GM21447 (cell line): Measurements from ENCODE around the gene SLC66A1.

Experiments used
- ATAC-seq: cut with Tn5 transposase; IDR thresholded peaks from one replicate; pipeline ENCODE4 v1.9.1; 2021; ENCODE audit not compliant: unreplicated experiment

SLC66A1 gene

DNA sequence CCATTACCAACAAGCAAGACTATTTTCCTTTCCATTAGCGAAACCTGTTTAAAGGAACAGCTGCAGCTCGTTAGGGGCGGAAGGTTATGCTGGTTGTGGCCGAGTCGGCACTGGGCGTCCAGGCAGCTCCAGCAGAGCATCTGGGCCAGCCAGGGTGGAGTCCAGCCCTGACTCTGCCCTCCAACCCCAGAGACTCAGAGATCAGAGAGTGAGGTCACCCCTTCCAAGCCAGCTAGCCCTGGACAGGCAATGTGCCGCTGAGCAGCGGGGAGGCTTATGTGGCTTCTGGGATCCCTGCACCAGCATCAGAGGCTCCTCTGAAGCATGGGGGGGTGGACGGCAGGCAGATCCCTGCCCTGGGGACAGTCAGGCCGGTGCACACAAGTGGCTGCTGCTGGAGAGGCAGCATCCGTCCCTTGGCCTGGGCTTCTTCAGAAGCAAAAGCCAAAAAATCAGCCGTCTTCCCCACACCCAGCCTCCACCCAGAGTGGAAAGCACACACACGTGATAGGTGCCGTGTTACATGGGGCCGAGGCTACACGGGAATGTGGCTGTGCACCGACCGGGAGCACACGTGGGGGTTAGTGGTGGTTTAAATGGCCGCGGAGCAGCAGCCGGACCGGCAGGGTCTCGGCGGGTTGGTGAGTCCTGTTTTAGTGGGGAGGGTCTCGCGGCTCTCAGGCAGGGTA is 30.1 kb downstream of the SLC66A1 start:
- ATAC-seq = no peak

DNA sequence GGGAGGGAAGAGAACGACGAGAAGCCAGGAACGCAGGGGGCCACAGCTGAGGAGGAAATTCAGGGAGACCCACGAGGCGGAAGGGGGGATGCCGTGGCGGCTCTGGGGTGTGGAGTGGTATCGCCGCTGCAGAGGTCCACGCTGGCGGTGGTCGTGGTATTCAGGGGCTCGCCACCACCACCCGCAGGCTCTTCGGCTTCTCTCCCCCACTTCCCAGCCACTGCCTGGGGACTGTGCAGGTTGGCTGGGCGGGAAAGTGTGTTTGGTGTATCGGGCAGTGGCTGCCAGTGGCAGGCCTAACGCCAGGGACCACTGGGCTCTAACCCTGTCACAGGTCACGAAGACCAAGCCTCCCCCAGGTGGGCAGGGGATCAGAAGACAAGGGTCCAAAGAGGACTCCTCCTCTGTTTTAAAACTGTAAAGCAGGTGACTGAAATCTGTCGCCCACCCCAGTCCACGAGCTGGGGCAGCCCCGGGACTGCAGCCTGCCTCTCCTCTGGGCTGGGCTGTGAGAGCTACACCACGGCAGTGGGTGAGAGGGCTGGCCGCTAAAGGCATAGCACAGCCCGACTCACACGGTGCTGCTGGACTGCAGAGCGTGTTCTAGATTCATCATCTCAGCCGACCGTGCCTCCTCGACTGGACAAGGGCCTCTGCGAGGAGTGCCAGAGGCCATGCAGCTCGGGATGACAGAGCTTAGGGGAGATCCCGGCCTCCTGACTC is 30.9 kb downstream of the SLC66A1 start:
- ATAC-seq = no peak

DNA sequence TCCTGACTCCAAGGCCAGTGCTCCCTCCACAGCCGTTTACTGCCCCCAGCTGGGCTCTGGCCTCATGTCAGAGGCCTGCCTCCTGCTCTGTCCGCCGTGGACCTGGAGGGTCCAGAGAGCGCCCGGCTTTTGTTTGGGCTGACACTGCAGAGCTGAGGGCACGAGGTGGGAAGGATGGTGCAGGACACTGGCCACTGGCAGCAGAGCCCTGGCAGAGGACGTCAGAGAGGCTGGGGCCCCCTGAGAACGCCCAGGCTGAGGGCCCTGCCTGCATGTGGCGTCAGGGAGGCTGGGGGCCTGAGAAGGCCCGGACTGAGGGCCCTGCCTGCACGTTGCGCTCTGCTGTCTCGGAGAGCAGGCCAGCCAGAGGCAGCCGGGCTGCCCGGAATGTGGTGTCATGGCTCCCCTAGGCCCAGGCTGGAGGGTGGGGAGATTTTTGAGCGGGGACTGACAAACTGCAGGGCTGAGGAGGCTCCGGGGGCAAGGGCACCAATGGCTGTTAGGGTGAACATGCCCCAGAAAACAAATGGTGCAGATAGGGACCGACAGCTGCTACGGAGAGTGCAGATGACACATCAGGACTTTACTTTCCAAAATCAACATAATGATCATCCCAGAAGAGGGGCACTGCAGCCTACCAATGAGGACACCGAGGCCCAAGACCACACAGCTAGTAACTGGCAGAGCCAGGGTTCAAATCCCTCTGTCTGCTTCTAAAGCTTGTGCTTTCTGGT is 31.7 kb downstream of the SLC66A1 start:
- no peak for ATAC-seq

DNA sequence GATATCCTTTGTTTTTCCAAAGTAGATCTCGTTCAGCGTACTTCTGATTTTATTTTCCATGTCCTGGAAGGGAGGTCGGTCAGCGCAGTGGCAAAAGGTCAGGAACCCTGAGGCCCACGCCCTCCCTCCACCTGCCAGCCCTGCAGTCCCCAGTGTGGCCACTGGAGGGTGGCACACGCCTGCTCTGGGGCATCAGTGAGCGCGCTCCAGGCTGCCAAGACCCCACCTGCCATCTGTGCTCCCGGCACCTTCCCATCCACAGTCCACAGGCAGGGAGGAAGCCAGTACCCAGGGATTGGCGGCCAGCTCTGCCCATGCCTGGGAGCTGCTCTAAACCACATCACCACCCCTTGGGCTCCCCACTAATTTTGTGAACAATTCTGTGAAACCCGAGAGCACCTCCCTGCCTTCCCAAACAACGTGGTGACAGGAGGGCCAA is 32.3 kb downstream of the SLC66A1 start:
- no peak for ATAC-seq

DNA sequence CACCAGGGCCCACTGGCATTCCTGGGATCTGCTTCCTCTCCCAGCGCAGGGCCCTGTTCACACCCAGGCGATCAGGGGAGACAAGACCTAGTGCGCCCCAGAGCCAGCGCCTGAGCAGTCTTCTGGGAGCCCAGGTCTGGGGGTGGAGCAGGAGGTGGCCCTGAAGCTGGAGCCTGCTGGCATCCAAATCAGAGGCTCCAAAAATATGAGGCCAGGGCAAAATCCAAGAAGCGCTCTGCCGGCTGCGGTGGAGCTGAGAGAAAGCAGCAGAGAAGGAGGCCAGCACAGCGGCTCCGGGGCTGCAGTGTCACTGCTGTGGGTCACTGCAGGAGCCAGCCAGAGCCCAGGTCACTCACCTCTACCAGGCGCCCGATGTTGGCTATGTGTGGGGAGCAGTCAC is 32.7 kb downstream of the SLC66A1 start:
- ATAC-seq = no peak

DNA sequence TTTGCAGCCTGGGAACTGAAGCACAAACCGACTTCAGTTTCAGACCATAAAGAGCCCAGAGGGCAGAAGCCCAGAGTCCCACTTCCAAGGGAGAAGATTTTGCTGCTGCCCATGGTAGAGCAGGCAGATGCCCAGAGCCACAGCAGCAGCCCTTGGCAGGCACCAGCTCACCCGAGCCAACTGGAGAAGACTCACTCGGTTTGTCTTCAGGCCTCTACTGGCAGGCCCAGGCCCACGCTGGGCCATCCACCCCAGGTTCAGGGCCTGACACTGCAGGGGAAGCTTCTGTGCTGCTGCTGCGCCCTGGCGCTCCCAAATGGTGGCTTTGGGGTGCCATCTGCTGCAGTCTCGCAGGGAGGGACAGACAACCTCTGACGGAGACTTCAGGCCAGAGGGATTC is 33.3 kb downstream of the SLC66A1 start:
- ATAC-seq = no peak

DNA sequence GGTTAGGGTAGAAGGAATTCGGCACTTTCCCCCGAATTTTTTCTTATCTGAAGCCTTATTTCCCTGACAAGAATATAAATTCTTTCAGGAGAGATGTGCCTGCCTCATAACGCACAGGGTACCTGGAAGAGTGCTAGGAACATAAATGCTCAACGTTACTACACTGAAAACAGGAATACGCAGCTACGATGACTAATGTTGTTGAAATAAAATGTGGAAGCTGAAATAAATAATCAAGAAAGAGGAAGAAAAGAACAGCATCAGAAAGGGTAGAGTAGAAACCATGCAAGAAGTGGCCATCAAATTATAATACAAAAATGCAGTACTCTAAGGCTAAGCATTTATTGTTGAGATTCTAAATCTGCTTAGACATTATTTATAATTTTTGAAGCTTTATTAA is 33.9 kb downstream of the SLC66A1 start:
- no peak for ATAC-seq

DNA sequence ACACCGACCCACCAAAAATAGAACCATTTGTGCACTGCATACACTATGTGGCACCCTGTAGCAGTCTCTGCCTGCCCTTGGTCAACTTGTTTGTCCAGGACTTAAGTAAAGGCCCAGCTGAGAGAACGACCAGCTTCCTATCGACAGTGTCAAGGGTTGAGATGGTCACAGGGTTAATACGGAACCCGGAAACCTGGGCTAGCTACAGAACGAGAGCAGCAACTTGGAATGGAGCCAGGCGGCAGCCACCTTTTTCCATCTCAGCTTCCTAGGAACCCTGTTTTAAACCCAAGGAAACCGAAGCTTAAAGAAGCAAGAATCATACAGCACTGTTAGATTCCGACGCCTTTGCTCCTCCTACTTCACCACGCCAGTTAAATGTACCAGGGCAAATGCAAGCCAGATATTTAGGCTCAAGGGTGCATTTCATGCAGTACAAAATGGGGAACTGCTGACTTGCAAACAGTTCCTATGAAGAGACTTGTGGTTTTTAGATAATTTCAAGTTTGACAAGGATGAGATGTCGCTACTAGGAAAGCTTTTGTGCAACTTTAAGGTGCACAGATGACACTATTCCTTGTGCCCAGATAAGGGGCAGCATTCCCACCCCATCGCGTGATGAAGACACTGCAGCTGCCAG is 35.5 kb downstream of the SLC66A1 start:
- no peak for ATAC-seq

DNA sequence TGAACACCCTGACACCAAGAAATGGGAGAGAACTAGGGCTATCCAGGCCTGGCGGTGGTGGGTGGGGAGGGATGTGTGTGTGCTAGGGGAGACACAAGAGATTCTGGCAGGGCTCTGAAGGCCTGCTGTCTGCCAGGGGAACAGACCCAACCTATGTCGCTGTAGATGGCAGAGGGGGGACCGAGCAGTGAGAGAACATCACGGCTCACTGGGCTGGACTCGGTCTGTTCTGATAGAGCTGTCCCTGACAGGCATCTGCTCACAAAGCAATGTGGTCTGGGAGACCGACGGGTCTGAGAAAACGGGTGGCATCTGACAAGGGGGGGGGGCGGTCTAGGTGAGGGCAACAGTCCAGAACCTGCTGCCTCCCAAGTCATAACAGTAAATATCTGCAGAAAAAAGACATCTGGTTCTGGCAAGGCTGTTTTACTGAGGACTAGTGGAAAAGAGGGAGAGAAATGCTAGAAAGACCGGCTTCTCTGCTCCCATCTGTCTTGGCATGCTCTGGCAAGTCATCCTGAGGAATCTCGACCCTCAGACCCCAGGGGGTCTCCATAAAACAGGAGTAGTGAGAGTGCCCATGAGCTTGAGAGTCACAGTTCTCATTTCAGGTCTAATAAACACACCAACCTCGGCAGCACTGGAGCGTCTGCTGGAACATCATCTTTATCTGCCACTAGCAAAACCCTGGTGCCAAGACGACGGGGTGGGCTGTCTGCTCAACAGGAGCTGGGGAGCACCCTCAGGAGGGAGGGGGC is 36.5 kb downstream of the SLC66A1 start:
- ATAC-seq = no peak

DNA sequence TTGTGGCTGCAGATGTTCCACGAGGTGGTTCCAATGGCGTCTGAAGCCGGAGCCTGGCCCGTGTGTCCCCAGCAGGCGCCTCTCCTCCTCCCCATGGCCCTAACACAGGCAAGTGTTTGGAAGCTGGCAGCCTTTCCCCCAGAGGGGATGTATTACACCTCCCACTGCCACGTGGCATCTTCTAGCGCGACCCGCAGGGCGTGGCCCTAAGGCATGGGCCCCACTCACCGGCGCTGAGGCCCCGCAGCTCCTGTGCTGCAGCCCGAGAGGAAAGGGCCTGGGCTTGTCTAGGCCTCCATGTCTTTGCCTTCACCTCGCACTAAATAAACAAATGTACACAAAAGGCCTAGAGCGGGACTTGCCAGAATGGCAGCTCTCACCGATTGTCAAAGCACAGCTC is 37.9 kb downstream of the SLC66A1 start:
- no peak for ATAC-seq

DNA sequence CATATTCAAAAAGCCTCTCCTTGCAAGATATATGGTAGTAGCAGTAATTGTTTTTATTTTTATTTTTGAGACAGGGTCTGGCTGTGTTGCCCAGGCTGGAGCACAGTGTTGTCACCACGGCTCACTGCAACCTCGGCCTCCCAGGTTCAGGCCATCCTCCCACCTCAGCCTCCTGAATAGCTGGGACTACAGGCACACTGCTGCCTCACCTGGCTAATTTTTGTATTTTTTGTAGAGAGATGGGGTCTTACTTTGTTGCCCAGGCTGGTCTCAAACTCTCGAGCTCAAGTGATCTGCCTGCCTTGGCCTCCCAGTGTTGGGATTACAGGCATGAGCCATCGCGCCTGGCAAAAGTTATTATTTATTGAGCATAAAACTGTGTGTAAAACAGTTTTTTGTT is 38.4 kb downstream of the SLC66A1 start:
- ATAC-seq = no peak

DNA sequence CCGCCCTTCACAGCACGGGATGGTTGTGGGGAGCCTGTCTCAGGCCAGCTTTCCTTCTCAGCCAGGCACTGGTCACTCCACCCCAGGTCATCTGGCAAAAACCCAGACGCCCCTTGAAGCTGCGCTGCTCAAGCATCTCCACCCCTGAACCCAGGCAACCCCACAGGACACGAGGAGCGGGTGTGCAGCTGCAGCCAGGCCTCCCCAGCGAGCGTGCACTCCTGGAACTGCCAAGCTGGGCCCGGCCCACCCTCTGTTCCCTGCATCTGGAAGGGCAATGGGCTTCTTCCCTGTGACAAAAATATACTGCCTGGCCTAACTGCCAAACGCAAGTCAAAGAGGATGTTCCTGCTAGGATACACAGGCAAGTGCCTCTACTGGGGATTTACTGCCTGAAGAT is 39.7 kb downstream of the SLC66A1 start:
- ATAC-seq = no peak

DNA sequence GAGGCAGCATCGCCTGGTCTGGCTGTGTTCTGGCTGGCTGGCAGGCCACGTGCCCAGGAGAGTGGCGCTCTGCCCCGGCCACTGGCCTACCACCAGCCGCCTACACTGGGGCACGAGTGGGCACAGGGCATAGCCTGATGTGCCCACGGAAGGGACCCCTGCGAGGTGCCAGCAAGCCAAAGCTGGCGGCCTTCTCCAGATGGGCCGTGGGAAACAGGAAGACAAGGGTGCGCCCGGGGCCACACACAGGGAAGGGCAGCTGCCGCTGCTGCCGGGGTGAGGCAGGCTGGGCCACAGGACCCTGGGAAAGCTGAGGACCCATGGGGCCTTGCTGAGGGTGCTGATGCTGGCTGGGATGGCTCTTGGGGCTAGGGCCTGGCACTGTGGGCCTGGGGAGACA is 40.7 kb downstream of the SLC66A1 start:
- ATAC-seq = no peak

DNA sequence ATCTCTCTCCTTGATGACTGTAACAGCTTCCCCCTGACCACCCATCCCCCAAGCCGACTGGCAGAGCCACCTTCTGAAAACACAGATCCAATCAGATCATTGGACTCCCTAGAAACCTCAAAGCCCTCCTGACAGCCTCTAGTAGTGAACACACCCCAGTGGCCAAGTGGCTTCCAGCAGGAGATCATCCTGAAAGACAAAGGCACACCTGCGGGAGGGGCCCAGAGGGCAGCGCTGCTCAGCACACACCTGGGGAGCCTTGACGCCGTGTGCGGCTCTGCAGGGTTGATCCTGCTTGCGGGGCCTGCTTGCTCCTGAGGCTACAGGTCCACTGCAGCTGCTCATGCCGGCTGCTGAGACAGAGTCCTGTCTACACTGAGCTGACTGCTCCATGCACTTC is 41.5 kb downstream of the SLC66A1 start:
- ATAC-seq = no peak

DNA sequence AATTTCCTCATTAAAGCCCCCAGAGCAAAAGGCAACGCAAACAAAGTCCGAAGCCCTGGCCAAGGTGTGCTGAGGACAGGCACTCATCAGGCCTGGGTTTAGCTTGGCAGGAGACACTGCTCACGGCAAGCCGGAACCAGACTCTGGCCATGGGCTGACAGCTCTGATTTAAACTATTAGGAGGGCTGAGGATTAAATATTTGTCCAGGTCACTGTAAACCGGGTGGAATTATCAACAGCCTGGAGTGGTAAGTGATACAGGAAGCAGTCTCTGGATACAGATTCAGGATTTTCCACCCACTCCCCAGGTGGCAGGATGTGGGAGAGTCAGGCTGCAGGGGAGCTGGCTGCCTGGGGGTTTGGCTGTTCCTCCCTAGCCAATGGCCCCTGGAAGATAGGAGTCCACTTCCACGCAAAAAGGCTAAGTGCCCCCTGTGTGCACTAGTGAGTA is 42.4 kb downstream of the SLC66A1 start:
- no peak for ATAC-seq

DNA sequence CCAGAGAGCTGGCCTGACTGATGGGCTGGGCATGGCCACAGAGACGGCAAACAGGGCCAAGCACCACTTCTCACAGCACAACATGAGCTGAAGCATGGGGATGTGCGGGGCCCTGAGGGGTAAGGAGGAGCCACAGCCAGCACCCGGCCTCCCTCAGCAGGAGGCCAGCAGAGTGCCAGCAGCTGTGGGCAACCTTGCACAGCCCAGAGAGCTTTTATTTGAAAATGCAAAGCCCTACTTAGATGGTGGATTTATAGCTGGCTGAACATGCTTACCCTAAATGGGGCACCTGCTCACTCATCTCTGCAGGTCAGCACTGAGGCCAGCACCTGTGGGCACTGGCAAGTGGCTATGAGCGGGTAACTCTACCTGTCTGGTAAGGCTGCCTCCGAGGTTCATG is 44.1 kb downstream of the SLC66A1 start:
- no peak for ATAC-seq

DNA sequence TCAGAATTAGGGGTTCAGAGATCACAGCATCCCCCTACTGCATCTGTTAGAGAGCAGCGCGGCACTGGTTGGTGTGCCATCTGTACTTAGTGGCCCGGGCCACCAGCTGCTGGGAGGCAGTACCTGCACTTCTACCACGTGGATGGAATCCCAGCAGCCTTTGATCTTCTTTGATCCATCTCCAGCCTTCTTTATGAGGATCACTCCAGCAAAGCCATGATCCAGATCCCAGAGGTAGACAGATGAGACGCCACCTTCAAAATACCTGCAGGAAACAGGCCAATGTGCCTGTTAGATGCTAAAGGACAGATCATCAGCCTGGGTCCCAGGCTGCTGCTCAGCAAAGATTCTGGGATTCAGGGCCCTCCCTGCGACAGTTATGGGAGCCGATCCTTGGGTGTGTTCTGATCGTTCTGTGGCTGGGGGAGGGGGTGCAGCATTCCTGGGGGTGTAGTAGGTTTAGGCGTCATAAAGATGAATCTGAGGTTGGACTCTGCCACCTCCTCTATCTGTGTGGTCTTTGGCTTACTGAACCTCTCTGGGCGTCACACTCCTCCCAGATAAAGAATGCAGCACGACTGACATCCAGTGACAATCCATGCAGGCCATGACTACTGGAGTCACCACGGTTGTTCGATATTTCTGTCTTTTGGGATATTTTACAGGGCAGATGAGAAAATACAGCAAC is 45.3 kb downstream of the SLC66A1 start:
- no peak for ATAC-seq

DNA sequence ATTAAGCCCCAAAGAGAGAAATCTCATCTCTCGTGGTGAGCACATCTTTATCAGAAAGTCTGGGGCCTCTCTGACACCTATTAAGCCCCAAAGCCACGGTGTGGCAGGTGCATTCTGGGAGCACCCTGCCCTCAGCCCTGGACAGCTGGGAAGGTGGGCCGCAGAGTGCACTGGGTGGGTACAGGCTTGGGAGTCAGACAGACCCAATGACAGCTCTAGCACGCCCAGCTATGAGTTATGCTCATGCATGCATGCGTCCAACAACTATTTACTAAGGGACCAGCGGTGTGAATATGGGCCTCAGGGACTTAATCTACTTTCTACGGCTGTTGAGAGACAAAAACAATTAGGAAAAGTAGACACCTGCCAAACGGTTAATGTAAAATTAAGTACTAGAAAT is 46.6 kb downstream of the SLC66A1 start:
- ATAC-seq = no peak

DNA sequence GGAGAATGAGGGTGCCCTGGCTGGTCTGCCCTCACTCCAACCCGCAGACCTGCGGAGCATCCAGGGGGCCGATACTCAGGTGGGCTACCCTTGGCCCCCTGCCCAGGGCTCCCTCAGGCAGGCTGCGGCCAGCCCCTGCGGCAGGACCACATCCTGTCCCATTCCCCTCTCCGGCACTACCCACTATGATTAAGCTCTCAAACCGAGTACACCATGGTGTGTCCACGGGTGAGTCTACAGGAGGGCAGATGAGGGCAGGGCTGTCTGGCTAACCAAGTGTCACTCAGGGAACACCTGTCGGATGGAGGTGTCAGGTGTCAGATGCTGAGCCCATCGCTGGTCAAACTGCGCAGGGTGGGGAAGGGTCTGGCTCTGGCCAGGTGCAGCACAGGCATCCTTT is 47.2 kb downstream of the SLC66A1 start:
- ATAC-seq = no peak

DNA sequence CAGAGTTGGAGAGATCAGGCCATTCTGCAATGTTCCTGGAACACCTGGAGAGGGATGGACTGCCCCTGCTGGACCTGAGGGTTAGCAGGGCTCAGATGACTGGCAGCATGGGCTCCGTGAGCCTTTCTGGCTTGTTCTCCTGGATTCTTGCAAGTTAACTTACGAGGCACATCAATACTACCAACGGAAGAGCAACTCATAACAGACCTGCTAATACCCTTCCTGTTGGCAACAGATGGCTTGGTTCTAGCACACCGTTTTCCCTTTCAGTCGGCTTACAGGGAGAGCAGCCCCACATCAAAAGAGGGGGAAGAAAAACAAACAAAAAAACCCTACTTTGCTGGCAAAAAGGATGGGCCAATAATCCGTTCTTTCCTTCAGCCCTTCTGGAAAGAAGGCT is 47.9 kb downstream of the SLC66A1 start:
- ATAC-seq = no peak
